Urothelium cell line (cell line): ENCODE measurements around the gene SPACA6.
A peak's percentile ranks its signal among the peaks of the same experiment; 100 is the strongest.

Experiments
- DNase-seq: peaks from one replicate; pipeline ENCODE4 v3.0.0; 2011; ENCODE audit warnings: low spot score, mixed read lengths
- FAIRE-seq: peaks from 2 replicates; lab custom pipeline; 2011; peaks lifted over from hg19 to GRCh38; lab: Jason Lieb, UNC

SPACA6 gene

GRCh38 chr19:51703575-51704515 lies 10.7 kb downstream of the SPACA6 start:
- FAIRE-seq (no peak), DNase-seq (no peak)

- DNase-seq, result no peak
- no peak for FAIRE-seq
These were observed 11.5 kb downstream of the SPACA6 start for GRCh38 chr19:51704626-51705025.

- DNase-seq, result no peak
- no peak for FAIRE-seq
These were observed 13.2 kb downstream of the SPACA6 start for GRCh38 chr19:51706296-51706695.

DNA sequence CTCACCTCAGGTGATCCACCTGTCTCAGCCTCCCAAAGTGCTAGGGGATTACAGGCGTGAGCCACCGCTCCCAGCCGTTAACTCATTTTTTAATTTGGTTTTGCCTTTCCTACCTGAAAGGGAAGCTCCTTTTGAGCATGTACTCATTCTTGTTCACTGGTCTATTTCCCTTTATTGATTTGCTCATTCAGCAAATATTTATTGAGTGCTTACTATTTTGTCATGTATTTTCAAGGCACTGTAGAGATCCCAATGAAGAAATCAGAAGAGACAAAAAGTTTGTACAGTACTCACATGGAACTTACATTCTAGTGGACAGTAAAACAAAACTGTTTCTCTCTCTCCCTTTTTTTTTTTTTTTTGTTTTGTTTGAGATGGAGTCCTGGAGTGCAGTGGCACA lies 13.8 kb downstream of the SPACA6 start:
- FAIRE-seq (no peak), DNase-seq (no peak)

DNA sequence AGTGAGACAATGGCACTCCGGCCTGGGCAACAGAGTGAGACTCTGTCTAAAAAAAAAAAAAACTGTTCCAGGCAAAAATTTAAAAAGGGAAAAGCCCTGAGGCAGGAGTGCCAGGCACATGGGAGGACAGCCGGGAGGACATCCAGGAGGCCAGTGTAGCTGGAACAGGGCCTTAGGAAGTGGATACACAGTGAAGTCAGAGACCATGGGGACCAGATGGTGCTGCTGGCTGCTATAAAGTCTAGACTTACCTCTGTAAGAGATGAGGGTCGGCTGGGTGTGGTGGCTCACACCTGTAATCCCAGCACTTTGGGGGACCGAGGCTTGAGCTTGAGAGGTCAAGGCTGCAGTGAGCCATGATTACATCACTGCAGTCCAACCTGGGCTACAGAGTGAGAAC lies 15.7 kb downstream of the SPACA6 start:
- DNase-seq (no peak), FAIRE-seq (no peak)

DNA sequence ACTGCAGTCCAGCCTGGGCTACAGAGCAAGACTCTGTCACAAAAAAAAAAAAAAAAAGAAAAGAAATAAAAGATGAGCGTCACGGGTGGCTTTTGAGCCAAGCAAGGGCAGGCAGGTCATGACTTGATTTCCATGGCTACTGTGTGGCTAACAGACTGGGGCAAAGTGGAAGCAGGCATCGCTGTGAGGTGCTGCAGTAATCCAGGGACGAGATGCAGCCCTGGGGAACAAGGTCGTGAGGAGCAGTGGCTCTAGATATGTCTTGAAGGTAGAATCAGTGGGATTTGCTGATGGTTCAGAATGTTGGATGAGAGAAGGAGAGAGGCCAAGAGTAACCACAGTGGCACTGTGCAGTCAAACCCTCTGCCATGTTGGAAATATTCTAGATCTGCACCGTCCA lies 16.4 kb downstream of the SPACA6 start:
- FAIRE-seq, result no peak
- DNase-seq, result no peak

DNA sequence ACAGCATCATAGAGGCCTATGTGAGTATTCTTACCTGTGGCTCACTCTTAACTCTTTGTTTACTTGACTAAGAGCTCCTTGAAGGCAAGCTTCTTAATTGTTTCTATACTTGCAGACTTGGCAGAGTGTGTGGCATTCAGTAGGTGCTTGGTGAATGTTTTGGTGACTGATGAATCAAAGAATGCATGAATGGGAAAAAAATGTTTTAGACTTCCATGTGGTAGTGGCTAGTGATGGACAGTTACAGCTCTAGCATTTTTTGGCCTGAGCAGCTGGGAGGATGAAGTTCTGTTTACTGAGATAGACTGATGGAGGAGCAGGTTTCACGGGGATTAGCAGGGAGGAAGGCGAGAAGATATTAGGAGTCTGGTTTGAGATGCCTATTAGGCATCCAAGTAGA lies 17.0 kb downstream of the SPACA6 start:
- no peak for DNase-seq

GRCh38 chr19:51711702-51712101 lies 18.6 kb downstream of the SPACA6 start:
- FAIRE-seq, result no peak
- DNase-seq, result no peak

More for the DNA sequence above, 17.0 kb downstream of the SPACA6 start:
- no peak for FAIRE-seq

DNA sequence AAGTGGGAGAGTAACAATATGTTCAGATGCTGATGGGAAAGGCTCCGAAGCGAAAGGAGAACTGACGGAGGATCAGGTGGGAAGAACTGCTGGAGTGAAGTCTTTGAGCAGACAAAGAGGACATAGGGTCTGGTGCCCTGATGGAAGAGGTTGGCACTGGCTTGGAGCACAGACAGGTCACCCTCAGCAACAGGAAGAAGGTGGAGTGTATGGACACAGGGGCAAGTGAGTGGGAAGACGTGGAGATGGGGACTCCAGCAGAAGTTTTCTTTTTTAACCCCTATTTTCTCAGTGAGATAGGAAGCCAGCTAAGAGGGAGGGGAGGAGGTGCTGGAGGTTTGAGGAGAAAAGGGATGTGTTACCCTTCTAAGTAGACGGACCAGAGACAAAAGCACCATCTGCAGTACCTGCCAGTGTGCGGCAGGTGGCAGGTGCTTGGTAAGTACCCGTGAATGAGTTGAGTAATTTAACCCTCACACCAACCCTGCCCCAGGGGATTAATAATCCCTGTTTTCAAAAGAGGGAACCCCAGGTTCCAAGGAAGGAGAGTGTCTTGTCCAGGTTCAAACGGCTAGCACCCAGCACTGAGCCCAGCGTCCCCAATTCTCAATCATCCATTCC lies 19.4 kb downstream of the SPACA6 start:
- FAIRE-seq, result no peak
- no peak for DNase-seq

- no peak for DNase-seq
- FAIRE-seq, result no peak
These were observed 20.5 kb downstream of the SPACA6 start for GRCh38 chr19:51713319-51714285.

GRCh38 chr19:51714848-51715247 lies 21.7 kb downstream of the SPACA6 start:
- FAIRE-seq (peak; percentile 35), DNase-seq (no peak)

DNA sequence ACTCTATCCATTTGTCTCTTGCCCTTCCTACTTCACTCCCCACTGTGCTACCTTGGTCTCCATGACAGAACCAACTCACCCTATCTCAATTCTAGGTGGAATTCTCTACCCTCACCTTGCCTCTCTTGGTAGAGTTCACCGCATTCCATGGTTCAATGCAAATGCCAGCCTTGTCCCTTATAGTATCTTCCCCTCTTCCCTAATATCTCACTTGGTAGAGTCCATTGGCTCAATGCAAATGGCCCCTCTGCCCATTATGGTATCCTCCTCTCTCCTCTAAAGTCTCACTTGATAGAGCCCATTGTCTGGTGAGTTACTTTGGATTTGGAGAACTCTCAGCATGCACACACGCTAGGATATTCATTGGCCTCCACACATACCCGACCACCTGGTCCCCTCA lies 22.7 kb downstream of the SPACA6 start:
- DNase-seq (no peak), FAIRE-seq (no peak)

- no peak for FAIRE-seq
These were observed 23.8 kb downstream of the SPACA6 start for GRCh38 chr19:51716925-51717324.

DNA sequence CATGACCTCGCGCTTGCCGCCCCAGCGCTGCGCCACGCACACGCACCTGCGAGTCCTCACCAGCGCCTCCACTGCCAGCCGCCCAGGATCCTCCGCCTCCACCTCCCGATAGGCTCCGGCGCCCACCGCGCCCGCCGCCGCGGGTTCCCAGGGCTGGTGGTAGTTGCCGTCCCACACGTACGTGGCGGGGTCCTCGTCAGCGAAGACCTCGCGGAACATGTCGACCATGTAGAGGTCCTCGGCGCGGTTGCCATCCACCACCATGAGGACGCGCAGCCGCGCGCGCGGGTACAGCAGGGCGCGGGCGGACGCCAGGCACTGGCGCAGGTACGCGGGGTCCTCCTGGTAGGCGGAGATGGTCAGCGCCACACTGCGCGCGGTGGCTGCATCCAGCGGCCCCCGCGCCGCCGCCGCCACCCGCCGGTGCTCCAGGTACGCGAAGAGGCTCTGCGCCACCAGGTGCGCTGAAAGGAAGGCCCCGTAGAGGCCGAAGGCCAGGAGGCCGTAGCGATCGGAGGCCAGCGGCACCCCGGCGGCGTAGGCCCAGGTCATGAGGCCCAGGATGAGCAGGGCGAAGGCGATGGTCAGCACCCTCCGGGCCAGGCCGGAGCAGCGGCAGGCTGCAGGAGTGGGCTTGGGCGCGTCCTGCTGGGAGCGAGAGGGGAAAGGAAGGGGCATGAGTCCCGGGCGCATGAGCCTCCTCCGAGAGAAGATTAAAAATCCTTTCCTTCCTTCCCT lies 26.3 kb downstream of the SPACA6 start:
- FAIRE-seq, result no peak
- no peak for DNase-seq

More at GRCh38 chr19:51716925-51717324, 23.8 kb downstream of the SPACA6 start:
- no peak for DNase-seq

GRCh38 chr19:51721905-51722304 lies 28.8 kb downstream of the SPACA6 start:
- FAIRE-seq (no peak), DNase-seq (no peak)

DNA sequence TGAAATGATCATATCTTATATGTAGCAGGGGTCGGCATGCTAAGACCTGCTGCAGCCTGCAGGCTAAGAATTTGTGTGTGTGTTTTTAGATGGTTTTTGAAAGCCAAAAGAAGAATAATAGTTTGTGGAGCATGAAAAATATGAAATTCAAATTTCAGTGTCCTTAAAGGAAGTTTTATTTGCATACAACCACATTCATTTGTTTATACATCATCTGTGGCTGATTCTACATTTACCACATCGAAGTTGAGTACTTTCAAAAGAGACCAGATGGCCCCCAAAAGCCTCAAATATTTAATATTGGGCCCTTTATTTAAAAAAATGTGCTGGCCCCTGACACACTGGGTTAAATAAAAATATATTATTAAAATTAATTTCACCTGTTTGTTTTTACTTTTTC lies 29.4 kb downstream of the SPACA6 start:
- DNase-seq, result no peak
- FAIRE-seq, result no peak

- FAIRE-seq, result no peak
- DNase-seq, result no peak
These were observed 31.4 kb downstream of the SPACA6 start for GRCh38 chr19:51724543-51724942.

DNA sequence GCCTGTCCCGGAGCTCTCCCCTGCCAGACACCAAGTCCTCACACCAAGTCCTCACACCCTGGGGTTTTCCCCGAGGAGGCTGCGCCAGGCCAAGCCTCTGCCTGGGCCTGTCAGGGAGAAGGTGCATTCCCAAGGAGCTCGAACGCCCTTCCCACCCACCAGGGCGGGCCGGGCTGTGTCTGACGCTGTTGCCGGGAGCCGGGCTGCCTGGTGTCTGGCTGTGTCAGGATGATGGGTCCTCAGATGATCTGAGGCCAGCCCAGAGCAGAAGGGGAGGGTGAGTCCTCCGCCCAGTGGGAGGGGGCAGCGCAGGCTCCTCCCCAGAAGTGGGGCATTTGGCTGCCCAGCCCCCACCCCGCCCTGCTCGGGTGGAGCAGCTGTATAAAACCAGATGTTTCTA lies 32.9 kb downstream of the SPACA6 start:
- FAIRE-seq, result no peak
- peak; percentile 68 for DNase-seq

DNA sequence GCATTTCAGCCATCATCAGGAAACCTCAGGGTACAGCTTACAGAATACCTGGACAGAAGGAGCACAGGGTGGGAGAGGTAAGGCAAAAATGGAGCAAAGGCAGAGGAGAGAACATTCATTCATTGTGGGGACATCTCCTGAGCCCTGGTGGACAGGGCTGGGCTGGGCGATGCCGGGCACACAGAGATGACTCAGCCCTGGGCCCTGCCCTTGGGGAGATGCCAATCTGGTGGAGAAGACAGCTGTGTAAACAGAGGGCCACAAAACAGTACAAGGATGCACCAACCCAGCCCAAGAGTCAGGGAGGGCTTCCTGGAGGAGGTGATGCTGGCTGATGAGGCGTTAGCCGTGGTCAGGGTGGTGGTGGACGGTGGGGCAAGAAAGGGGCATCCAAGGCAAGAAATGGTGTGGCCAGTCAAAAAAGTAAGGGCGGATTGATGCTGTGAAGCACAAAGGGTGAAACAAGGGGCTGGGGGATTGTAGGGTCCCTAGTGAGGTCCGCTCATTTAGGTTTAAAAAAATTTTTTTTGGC lies 34.3 kb downstream of the SPACA6 start:
- DNase-seq, result peak; percentile 36
- no peak for FAIRE-seq

- no peak for FAIRE-seq
- no peak for DNase-seq
These were observed 36.7 kb downstream of the SPACA6 start for GRCh38 chr19:51729781-51730180.
